Activated CD8-positive, alpha-beta memory T cell treated with anti-CD3 and anti-CD28 coated beads for 48 hours (primary cell): ENCODE measurements around the gene TRRAP.

Source experiments
- DNase-seq, 3 experiments: peaks; one replicate each; pipeline ENCODE4 v3.0.0-alpha.2; 2020; ENCODE audit warnings: low read depth in 2 of 3, low spot score in 2 of 3

The TRRAP gene

DNA sequence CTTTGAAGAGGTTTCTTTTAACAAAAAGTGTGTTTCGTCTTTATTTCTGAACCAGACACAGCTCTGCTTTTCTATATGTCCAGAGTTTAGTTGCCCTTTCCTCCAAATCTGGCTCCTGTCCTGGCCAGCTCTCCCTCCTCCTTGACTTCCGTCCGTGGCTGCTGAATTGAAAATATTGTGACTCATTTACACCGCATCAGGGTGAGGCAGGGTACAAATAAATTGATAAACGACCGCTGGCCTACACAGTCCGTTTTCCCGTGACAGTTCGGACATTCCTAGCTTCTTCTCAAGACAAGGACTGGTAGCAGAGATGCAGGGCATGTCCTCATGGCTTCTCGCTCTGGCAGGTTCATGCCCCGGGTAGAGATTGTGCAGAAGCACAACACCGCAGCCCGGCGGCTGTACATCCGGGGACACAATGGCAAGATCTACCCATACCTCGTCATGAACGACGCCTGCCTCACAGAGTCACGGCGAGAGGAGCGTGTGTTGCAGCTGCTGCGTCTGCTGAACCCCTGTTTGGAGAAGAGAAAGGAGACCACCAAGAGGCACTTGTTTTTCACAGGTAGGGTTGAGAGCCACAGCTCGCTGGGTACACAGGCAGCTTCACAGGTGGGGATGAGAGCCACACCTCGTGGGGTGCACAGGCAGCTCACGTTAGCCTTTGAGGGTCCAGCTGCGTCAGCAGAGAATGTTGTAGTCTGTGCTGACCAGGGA lies 126.6 kb downstream of the TRRAP start:
- no peak for DNase-seq

DNA sequence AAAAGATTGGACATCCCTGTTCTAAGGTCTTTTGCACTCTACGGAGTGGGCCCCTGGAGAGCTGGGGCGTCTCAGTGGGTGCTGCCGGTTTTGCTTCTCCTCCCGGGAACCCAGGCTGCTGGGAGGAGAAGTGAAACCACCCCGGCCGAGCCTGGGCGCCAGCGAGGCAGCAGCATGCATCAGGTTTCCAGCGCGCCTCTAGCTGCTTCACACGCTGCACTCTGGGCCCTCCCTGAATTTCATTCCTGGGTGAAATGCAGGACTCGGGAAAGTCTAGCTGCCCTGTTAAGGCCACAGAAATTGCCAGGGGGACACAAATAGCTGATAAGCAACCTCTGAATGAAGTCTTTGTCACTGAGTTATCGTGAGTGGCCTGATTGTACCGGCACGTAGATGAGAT lies 127.4 kb downstream of the TRRAP start:
- DNase-seq = no peak

DNA sequence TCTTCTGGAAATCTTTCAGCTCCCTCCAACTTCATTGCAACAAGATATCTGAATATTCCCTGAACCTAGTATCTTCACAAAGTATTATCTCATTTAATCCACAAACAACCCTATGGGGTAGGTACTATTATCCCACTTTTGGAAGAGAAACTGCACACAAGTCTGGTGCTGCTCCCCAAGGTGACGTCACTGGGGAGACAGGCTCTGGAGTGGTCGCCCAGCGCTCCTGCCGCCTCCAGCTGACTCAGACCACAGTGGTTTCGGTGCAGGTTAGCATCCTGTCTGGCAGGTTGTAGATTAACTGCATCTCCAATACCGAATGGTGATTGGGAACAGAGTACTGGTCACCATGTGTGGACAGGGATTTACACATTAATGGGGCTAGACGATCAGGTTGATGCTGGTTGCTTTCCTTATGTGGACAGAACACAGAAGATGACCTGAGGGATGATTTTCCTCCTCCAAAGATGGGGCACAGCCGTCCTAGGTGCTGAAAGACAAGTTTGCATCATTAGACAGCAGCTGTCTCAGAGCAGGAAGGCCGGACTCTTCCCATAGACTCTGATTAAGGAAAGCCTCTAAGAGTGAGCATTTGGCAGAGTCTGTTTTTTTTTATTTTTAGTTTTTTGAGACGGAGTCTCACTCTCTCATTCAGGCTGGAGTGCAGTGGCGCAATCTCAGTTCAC lies 128.6 kb downstream of the TRRAP start:
- no peak for DNase-seq

- DNase-seq = no peak
Observed at GRCh38 chr7:99008181-99008631, 129.9 kb downstream of the TRRAP start.

- no peak for DNase-seq
Observed at GRCh38 chr7:99008921-99009530, 130.7 kb downstream of the TRRAP start.

DNA sequence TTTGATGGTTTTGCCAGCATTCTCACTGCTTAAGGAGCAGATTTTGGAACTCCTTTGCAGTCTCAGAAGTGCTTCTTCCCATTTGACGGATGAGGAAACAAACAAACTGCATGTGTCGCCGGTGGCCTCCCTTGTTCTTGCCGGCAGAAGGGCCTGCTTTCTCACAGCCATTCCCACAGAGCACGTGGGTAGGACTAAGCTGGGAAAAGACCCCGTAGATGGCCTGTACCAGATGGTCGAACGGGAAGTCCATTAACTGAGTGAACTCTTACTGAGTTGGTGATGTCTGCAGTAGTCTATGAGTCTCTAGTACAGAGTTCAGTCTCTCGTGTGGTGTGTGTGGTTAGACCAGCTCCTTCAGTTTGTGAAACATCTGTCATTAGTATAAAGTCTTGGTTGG lies 131.9 kb downstream of the TRRAP start:
- DNase-seq = no peak

GRCh38 chr7:99011341-99011705 lies 133.0 kb downstream of the TRRAP start:
- no peak for DNase-seq

- no peak for DNase-seq
Observed at GRCh38 chr7:99011706-99012404, 133.5 kb downstream of the TRRAP start.

DNA sequence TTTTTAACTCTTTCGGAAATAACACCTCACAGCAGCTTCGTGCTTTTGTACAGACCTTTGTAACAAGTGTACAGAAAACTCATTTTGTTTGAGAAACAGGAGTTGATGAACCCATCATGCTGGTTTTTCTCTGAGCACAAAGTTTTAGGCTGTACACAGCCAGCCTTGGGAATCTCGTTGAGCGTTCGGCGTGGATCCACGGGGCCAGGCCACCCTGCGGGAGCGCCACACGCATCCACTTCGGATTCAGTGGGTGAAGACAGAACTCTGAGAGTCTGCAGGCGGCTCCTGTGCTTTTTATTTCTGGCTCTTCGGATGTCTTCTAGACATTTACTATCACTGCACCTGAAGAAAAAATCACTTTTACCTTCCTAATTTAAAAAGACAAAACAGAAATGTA lies 134.4 kb downstream of the TRRAP start:
- no peak for DNase-seq

- DNase-seq = no peak
Observed at GRCh38 chr7:99013266-99014112, 135.2 kb downstream of the TRRAP start.

- DNase-seq = no peak
Observed at GRCh38 chr7:99014113-99014985, 136.0 kb downstream of the TRRAP start.

- DNase-seq = no peak
Observed at GRCh38 chr7:99016196-99016595, 137.9 kb downstream of the TRRAP start.

DNA sequence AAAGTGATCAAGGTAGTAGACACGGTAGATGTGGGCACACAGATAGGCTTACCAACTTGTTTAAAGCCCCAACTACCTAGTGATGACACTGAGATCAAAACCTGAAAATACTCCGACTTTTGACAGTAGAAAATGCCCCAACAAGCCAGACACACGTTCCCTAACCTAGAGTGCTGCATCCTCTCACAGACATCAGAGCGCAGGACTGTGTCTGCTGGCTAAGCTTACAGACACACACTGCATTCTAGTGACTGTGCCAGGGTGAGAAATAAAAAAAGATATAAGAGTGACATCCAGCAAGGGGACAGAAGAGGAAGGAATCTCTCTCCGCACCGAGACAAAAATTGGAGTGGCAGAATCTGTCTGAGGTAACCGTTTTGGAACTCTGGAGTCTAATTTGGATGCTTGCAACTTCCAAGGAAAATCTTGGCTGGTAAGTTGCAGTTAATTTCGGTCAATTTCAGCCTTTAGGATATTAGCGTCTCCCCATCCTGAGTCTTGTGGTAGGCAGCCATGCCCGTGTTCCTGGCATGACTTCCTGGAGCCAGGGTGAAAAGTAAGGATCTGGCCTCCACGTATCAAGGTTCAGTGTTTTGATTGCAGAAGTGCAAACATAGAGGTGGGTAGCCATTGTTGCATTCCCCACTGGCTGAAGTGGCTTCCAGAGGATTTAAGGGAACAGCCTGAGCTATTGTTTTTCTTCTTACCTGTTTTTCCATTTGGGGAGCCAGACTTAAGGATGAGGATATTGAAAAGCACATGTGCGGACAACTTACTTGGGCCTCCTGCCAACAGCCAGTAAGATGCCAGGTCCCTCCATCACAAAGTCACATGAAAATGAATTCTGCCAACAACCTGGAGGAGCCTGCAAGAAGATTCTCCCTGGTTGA lies 141.4 kb downstream of the TRRAP start:
- no peak for DNase-seq

- DNase-seq = no peak
Observed at GRCh38 chr7:99020413-99020715, 142.0 kb downstream of the TRRAP start.

GRCh38 chr7:99021941-99022560 lies 143.7 kb downstream of the TRRAP start:
- DNase-seq = no peak

GRCh38 chr7:99024066-99024465 lies 145.7 kb downstream of the TRRAP start:
- no peak for DNase-seq

GRCh38 chr7:99027241-99027640 lies 148.9 kb downstream of the TRRAP start:
- no peak for DNase-seq

DNA sequence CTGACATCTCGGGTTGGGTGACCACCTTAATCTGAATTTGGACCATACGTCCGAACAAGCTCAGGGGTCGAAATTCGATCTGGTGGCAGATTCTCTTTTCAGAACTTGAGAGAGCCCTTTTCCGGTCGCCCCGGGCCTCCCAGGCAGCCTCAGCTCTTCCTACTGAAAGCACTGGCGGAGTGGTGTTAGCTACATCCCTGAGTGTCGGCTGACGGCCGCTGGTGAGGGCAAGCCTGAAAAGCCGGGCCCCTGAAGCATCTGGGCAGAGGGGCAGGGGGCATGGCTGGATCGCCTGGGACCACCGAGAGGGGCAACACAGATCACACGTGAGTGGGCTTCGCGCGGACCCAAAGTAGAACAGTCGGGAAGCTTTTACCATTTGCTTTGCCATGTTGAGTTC lies 149.5 kb downstream of the TRRAP start:
- no peak for DNase-seq
